Measurements from ENCODE around the gene ANO1.

DNA sequence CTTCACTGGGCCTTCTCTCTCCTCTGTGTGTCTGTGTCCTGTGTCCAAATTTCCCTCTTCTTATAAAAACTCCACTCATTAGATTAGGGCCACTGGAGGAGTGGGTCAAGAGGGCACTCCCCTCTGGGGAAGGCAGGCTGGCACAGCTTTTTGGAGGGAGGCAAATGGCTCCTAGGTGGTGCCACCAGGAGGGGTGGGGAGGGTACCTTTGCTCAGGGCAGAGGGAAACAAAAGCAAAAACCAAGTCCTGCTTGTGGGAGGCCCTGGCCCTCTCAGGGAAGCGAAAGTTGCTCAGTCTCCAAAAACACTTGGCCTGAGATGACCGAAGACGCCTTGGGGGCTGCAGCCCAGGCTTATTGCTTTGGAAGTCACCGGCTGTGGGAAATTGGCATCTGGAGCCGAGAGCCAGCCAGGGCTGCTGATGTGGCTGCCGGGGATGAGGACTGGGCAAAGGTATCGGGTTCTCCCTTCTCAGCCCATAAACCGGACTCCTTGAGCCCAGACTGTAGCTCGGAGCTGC lies 48.2 kb upstream of the ANO1 start:
- TF ChIP-seq, protein P1, sequence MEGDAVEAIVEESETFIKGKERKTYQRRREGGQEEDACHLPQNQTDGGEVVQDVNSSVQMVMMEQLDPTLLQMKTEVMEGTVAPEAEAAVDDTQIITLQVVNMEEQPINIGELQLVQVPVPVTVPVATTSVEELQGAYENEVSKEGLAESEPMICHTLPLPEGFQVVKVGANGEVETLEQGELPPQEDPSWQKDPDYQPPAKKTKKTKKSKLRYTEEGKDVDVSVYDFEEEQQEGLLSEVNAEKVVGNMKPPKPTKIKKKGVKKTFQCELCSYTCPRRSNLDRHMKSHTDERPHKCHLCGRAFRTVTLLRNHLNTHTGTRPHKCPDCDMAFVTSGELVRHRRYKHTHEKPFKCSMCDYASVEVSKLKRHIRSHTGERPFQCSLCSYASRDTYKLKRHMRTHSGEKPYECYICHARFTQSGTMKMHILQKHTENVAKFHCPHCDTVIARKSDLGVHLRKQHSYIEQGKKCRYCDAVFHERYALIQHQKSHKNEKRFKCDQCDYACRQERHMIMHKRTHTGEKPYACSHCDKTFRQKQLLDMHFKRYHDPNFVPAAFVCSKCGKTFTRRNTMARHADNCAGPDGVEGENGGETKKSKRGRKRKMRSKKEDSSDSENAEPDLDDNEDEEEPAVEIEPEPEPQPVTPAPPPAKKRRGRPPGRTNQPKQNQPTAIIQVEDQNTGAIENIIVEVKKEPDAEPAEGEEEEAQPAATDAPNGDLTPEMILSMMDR (IDR thresholded peaks at IDR 0.05) = no peak
- TF ChIP-seq EZH2phosphoT487 (IDR thresholded peaks at IDR 0.05; ENCODE audit: borderline replicate concordance, low read depth) (no peak), CHD2 (IDR thresholded peaks at IDR 0.05; ENCODE audit: low read length, partially characterized antibody) (no peak), POLR2AphosphoS5 (IDR thresholded peaks at IDR 0.05; ENCODE audit: low read depth, low read length) (no peak), EP300 (IDR thresholded peaks at IDR 0.05; ENCODE audit: borderline replicate concordance in 1 of 2, low read depth in 1 of 2, low read length in 1 of 2) (no peak), SIN3A (IDR thresholded peaks at IDR 0.05; ENCODE audit: borderline replicate concordance, low read depth, low read length) (no peak)
- TF ChIP-seq, protein P2, sequence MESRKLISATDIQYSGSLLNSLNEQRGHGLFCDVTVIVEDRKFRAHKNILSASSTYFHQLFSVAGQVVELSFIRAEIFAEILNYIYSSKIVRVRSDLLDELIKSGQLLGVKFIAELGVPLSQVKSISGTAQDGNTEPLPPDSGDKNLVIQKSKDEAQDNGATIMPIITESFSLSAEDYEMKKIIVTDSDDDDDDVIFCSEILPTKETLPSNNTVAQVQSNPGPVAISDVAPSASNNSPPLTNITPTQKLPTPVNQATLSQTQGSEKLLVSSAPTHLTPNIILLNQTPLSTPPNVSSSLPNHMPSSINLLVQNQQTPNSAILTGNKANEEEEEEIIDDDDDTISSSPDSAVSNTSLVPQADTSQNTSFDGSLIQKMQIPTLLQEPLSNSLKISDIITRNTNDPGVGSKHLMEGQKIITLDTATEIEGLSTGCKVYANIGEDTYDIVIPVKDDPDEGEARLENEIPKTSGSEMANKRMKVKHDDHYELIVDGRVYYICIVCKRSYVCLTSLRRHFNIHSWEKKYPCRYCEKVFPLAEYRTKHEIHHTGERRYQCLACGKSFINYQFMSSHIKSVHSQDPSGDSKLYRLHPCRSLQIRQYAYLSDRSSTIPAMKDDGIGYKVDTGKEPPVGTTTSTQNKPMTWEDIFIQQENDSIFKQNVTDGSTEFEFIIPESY (IDR thresholded peaks at IDR 0.05; ENCODE audit: borderline replicate concordance, low read depth) = no peak
- TF ChIP-seq, protein P3, sequence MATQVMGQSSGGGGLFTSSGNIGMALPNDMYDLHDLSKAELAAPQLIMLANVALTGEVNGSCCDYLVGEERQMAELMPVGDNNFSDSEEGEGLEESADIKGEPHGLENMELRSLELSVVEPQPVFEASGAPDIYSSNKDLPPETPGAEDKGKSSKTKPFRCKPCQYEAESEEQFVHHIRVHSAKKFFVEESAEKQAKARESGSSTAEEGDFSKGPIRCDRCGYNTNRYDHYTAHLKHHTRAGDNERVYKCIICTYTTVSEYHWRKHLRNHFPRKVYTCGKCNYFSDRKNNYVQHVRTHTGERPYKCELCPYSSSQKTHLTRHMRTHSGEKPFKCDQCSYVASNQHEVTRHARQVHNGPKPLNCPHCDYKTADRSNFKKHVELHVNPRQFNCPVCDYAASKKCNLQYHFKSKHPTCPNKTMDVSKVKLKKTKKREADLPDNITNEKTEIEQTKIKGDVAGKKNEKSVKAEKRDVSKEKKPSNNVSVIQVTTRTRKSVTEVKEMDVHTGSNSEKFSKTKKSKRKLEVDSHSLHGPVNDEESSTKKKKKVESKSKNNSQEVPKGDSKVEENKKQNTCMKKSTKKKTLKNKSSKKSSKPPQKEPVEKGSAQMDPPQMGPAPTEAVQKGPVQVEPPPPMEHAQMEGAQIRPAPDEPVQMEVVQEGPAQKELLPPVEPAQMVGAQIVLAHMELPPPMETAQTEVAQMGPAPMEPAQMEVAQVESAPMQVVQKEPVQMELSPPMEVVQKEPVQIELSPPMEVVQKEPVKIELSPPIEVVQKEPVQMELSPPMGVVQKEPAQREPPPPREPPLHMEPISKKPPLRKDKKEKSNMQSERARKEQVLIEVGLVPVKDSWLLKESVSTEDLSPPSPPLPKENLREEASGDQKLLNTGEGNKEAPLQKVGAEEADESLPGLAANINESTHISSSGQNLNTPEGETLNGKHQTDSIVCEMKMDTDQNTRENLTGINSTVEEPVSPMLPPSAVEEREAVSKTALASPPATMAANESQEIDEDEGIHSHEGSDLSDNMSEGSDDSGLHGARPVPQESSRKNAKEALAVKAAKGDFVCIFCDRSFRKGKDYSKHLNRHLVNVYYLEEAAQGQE (IDR thresholded peaks at IDR 0.05; ENCODE audit: low read depth, low read length) = no peak
